Muscle of back (tissue), 11 donors: ENCODE data around the gene TEX35. TPM values are rescaled to one million over a fixed set of nuclear protein-coding genes. Genes with fewer than 3 reads are reported as not detected.
"Not testable (repeated sequence)": the region's sequence is repeated elsewhere in the genome, so short reads cannot be mapped to it uniquely, and the experiment has no call there.

ENCODE experiments used
- DNase-seq, 3 donors: peaks; one replicate each; pipeline versions ENCODE4 v3.0.0 to v3.0.0-alpha.2; 2013
- polyA plus RNA-seq, 10 donors: library from polyadenylated mRNA; unstranded; fragments of 120-200 nt; gene quantifications; one replicate each; pipeline ENCODE4 v1.2.1, GENCODE V29; 2013; ENCODE audit not compliant: insufficient read length in 10 of 10

Gene TEX35
- polyA plus RNA-seq, 10 donors, result 0.15 to 0.34 (median 0.24) TPM; not detected in 6

- no peak for DNase-seq
Observed at GRCh38 chr1:178494569-178494971, 18.3 kb upstream of the TEX35 start.

GRCh38 chr1:178495158-178495557 lies 17.8 kb upstream of the TEX35 start:
- no peak for DNase-seq

GRCh38 chr1:178495741-178496409 lies 17.0 kb upstream of the TEX35 start:
- no peak for DNase-seq

GRCh38 chr1:178496410-178497135 lies 16.3 kb upstream of the TEX35 start, which contains the start of gene CLEC20A:
Gene CLEC20A, minus strand, starts transcription at chr1:178496964. Its CDS starts 25 bp downstream, at chr1:178496939.
- no peak for DNase-seq

- no peak for DNase-seq
Observed at GRCh38 chr1:178497903-178498478, 14.9 kb upstream of the TEX35 start.

- DNase-seq, result no peak
Observed at GRCh38 chr1:178498896-178499675, 13.8 kb upstream of the TEX35 start.

- DNase-seq, result no peak
Observed at GRCh38 chr1:178500091-178500770, 12.7 kb upstream of the TEX35 start.

- DNase-seq, result no peak
Observed at GRCh38 chr1:178500936-178501554, 11.9 kb upstream of the TEX35 start.

GRCh38 chr1:178501705-178502329 lies 11.1 kb upstream of the TEX35 start:
- peak; percentile 40 to 68 (median 62) for DNase-seq

GRCh38 chr1:178502330-178502714 lies 10.6 kb upstream of the TEX35 start:
- no peak for DNase-seq

- DNase-seq, result no peak
Observed at GRCh38 chr1:178502856-178503255, 10.1 kb upstream of the TEX35 start.

GRCh38 chr1:178503316-178503715 lies 9.6 kb upstream of the TEX35 start:
- not testable (repeated sequence) for DNase-seq

- no peak for DNase-seq
Observed at GRCh38 chr1:178503849-178504248, 9.1 kb upstream of the TEX35 start.

GRCh38 chr1:178504286-178504685 lies 8.6 kb upstream of the TEX35 start:
- DNase-seq, result no peak

GRCh38 chr1:178506177-178506576 lies 6.7 kb upstream of the TEX35 start:
- DNase-seq, result no peak

GRCh38 chr1:178506669-178507068 lies 6.2 kb upstream of the TEX35 start:
- no peak for DNase-seq

GRCh38 chr1:178509414-178510007 lies 3.4 kb upstream of the TEX35 start:
- no peak for DNase-seq

- no peak for DNase-seq
Observed at GRCh38 chr1:178510155-178510554, 2.8 kb upstream of the TEX35 start.

GRCh38 chr1:178513278-178513983 lies 522 bp downstream of the TEX35 start:
- peak in 1 of 3 donors; percentile 59 for DNase-seq

GRCh38 chr1:178516110-178516509 lies 3.2 kb downstream of the TEX35 start:
- DNase-seq, result no peak
